Ovary (tissue), 3 donors: Measurements from ENCODE around the gene LCA5L.

Experiments
- CTCF ChIP-seq, 3 donors: fragments of 450-650 bp in 2 of 3; fragments of 200-600 bp in 1 of 3; IDR thresholded peaks; one replicate each; pipeline versions ENCODE4 v1.5.1 to v1.8.0; 2016 to 2022; ENCODE audit warnings: antibody characterized with exemption in 3 of 3, mild to moderate bottlenecking in 1 of 3
- POLR2A ChIP-seq: fragments of 450-650 bp; IDR thresholded peaks from one replicate; pipeline ENCODE4 v1.6.1; 2017; ENCODE audit warnings: antibody characterized with exemption, mild to moderate bottlenecking, moderate library complexity
- donor health status: DM: no; HTN: no; CAD: no.

GRCh38 chr21:39479814-39480182 lies 34.2 kb upstream of the LCA5L start:
- TF ChIP-seq CTCF (IDR thresholded peaks at IDR 0.05) (no peak), POLR2A (no peak)
